K562 (cell line): ENCODE data around the gene NOL4L. TPM values are rescaled to one million over a fixed set of nuclear protein-coding genes. Genes with fewer than 3 reads are reported as not detected.
A peak's percentile ranks its signal among the peaks of the same experiment; 100 is the strongest.

Source experiments
- BRCA1 ChIP-seq, 2 experiments: fragments of 450-650 bp in 1 of 2; sonication (generic) in 1 of 2; formaldehyde crosslinking in 1 of 2; IDR thresholded peaks; 2 replicates each; pipeline versions ENCODE4 v1.5.0 to v1.6.1; 2017 to 2020; ENCODE audit warnings: mild to moderate bottlenecking in 1 of 2, missing genetic modification reagents in 1 of 2
- BRD4 ChIP-seq: fragments of 200-600 bp; sonication (generic); IDR thresholded peaks from 2 replicates; pipeline ENCODE4 v1.6.1; 2017; ENCODE audit warnings: inconsistent platforms
- BRF1 ChIP-seq: IDR thresholded peaks from 3 replicates; pipeline ENCODE4 v1.6.1; 2011; ENCODE audit warnings: borderline replicate concordance, mild to moderate bottlenecking; ENCODE audit not compliant: insufficient read length; ENCODE audit errors: extremely low read depth
- CBX5 ChIP-seq: IDR thresholded peaks from 2 replicates; pipeline ENCODE4 v1.6.1; 2014; ENCODE audit warnings: low read depth, borderline replicate concordance
- DIDO1 ChIP-seq: fragments of 450-650 bp; IDR thresholded peaks from 2 replicates; pipeline ENCODE4 v1.6.1; 2016; ENCODE audit warnings: low read depth, missing biosample characterization, missing genetic modification characterization
- ERF ChIP-seq: fragments of 450-650 bp; formaldehyde crosslinking; IDR thresholded peaks from 2 replicates; pipeline ENCODE4 v1.4.0; 2020; ENCODE audit warnings: mild to moderate bottlenecking, mixed read lengths
- MEF2A ChIP-seq: IDR thresholded peaks from 2 replicates; pipeline ENCODE4 v1.6.1; 2011; ENCODE audit warnings: low read depth, mild to moderate bottlenecking, low read length, moderate library complexity; ENCODE audit not compliant: control insufficient read depth
- NFIC ChIP-seq: fragments of 450-650 bp; IDR thresholded peaks from 2 replicates; pipeline ENCODE4 v1.6.1; 2017; ENCODE audit warnings: mild to moderate bottlenecking, inconsistent platforms
- PRMT5 ChIP-seq: sonication (generic); formaldehyde crosslinking; IDR thresholded peaks from 2 replicates; pipeline ENCODE4 v1.5.0; 2020; ENCODE audit warnings: missing genetic modification reagents
- RB1 ChIP-seq: fragments of 450-650 bp; IDR thresholded peaks from 2 replicates; pipeline ENCODE4 v1.6.1; 2017; ENCODE audit warnings: low read depth, mild to moderate bottlenecking
- SREBF1 ChIP-seq: fragments of 150-350 bp; IDR thresholded peaks from 2 replicates; pipeline ENCODE4 v1.6.1; 2014; ENCODE audit warnings: antibody characterized with exemption, low read depth, low read length, borderline replicate concordance
- TAL1 ChIP-seq: fragments of 450-650 bp; IDR thresholded peaks from 2 replicates; pipeline ENCODE4 v1.6.1; 2016; ENCODE audit warnings: mild to moderate bottlenecking
- ZEB2 ChIP-seq: fragments of 450-650 bp; IDR thresholded peaks from 2 replicates; pipeline ENCODE4 v1.6.1; 2016
- ZNF134 ChIP-seq: fragments of 250-450 bp; sonication (Bioruptor Pico); conservative IDR thresholded peaks from 2 replicates; pipeline ENCODE4 v1.4.0; 2020
- ZNF584 ChIP-seq: fragments of 200-800 bp; sonication (Bioruptor generic); IDR thresholded peaks from 2 replicates; pipeline ENCODE4 v1.6.1; 2016; ENCODE audit warnings: low read depth, mild to moderate bottlenecking, missing genetic modification characterization, missing compliant biosample characterization
- ZNF778 ChIP-seq: fragments of 450-650 bp; formaldehyde crosslinking; IDR thresholded peaks from 2 replicates; pipeline ENCODE4 v1.4.0; 2020; ENCODE audit warnings: mild to moderate bottlenecking, moderate library complexity
- polyA plus RNA-seq, 8 experiments: library from polyadenylated mRNA; depleted of rRNA in 4 of 8; stranded (reverse) in 5 of 8; unstranded in 3 of 8; fragments of >200 nt; fragmentation: Nextera tagmentation in 2 of 8; fragmentation: Illumina TruSeq in 1 of 8; extraction: Ambion mirVana in 2 of 8; extraction: Trizol in 1 of 8; gene quantifications; 2 replicates each; pipeline versions ENCODE4 v1.2.1 to v1.2.3, GENCODE V29; 2011 to 2014; ENCODE audit warnings: inconsistent platforms in 1 of 8, missing spikeins in 1 of 8
- total RNA-seq, 7 experiments: library from RNA; depleted of rRNA in 6 of 7; stranded (reverse); fragments of >200 nt in 6 of 7; fragmentation: Illumina TruSeq in 2 of 7; extraction: Trizol in 2 of 7; gene quantifications; 2 replicates each; pipeline versions ENCODE4 v1.2.1 to v1.2.3, GENCODE V29; 2011 to 2021; ENCODE audit warnings: low replicate concordance in 1 of 7
- TF ChIP-seq, protein P1 (sequence below): fragments of 200-800 bp; sonication (Bioruptor generic); IDR thresholded peaks from 2 replicates; pipeline ENCODE4 v1.6.1; 2016; ENCODE audit warnings: missing genetic modification characterization, missing compliant biosample characterization
- TF ChIP-seq, protein P2 (sequence below): sonication (generic); formaldehyde crosslinking; IDR thresholded peaks from 2 replicates; pipeline ENCODE4 v1.9.0; 2022; ENCODE audit warnings: mild to moderate bottlenecking, missing genetic modification reagents
- TF ChIP-seq, protein P3 (sequence below), 2 experiments: fragments of 150-350 bp in 1 of 2; IDR thresholded peaks; 2 replicates each; pipeline ENCODE4 v1.6.1; 2012 to 2016; ENCODE audit warnings: low read depth in 2 of 2, low read length in 2 of 2, mild to moderate bottlenecking in 1 of 2, moderate library complexity in 1 of 2

NOL4L gene
- total and polyA plus RNA-seq, 9 of the 15 experiments (the other 6 are each of a cell fraction or from before 2014, with no cell fraction given), result 5.1 to 36.2 (median 13.6) TPM

DNA sequence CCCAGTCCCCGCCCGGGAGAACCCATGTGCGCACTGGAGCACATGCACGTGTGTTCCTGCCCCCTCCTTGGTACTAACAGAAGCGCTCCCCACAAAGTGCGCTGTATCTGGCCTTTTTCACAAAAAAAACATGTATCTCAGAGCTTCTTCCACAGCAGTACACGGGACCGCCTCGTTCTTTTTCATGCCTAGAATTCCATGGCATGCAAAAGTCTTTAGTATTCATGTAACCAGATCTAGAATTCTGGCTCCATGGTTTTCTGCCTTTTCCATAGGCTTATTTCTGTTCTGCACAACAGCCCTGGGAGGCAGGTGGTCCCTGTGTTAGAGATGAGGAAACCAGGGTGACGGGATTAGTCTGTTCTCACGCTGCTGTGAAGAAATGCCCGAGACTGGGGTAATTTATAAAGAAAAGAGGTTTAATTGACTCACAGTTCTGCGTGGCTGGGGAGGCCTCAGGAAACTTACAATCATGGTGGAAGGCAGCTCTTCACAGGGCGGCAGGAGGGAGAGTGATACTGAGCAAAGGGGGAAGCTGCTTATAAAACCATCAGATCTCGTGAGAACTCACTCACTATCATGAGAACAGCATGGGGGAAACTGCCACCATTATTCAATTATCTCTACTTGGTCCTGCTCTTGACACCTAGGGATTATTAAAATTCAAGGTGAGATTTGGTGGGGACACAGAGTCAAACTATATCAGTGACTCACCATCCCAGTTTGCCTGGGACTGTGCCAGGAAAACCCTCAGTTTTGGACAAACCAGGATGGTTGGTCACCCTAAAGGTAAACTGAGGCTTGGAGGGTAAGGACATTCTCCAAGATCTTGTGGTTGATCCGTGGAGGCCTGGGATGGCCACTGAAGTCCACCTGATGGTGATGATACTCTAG is 47.6 kb upstream of the NOL4L start (continued):
- TF ChIP-seq CBX5, result no peak
- TF ChIP-seq BRCA1 (IDR thresholded peaks at IDR 0.05), result no peak
- TF ChIP-seq BRCA1 (CRISPR knock-in tag; IDR thresholded peaks at IDR 0.05), result no peak
- TF ChIP-seq RB1, result no peak
- TF ChIP-seq NFIC, result no peak
- TF ChIP-seq, protein P1, sequence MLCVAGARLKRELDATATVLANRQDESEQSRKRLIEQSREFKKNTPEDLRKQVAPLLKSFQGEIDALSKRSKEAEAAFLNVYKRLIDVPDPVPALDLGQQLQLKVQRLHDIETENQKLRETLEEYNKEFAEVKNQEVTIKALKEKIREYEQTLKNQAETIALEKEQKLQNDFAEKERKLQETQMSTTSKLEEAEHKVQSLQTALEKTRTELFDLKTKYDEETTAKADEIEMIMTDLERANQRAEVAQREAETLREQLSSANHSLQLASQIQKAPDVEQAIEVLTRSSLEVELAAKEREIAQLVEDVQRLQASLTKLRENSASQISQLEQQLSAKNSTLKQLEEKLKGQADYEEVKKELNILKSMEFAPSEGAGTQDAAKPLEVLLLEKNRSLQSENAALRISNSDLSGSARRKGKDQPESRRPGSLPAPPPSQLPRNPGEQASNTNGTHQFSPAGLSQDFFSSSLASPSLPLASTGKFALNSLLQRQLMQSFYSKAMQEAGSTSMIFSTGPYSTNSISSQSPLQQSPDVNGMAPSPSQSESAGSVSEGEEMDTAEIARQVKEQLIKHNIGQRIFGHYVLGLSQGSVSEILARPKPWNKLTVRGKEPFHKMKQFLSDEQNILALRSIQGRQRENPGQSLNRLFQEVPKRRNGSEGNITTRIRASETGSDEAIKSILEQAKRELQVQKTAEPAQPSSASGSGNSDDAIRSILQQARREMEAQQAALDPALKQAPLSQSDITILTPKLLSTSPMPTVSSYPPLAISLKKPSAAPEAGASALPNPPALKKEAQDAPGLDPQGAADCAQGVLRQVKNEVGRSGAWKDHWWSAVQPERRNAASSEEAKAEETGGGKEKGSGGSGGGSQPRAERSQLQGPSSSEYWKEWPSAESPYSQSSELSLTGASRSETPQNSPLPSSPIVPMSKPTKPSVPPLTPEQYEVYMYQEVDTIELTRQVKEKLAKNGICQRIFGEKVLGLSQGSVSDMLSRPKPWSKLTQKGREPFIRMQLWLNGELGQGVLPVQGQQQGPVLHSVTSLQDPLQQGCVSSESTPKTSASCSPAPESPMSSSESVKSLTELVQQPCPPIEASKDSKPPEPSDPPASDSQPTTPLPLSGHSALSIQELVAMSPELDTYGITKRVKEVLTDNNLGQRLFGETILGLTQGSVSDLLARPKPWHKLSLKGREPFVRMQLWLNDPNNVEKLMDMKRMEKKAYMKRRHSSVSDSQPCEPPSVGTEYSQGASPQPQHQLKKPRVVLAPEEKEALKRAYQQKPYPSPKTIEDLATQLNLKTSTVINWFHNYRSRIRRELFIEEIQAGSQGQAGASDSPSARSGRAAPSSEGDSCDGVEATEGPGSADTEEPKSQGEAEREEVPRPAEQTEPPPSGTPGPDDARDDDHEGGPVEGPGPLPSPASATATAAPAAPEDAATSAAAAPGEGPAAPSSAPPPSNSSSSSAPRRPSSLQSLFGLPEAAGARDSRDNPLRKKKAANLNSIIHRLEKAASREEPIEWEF (CRISPR knock-in tag), result peak; percentile 77; the same call in 1 of the 2 replicates
- TF ChIP-seq TAL1, result no peak
- TF ChIP-seq PRMT5, result no peak
- no peak for TF ChIP-seq ZNF134 (CRISPR knock-in tag)
- TF ChIP-seq, protein P2, sequence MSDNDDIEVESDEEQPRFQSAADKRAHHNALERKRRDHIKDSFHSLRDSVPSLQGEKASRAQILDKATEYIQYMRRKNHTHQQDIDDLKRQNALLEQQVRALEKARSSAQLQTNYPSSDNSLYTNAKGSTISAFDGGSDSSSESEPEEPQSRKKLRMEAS, result peak; percentile 76; the same call in 1 of the 2 replicates
- no peak for TF ChIP-seq SREBF1
- TF ChIP-seq, protein P3, sequence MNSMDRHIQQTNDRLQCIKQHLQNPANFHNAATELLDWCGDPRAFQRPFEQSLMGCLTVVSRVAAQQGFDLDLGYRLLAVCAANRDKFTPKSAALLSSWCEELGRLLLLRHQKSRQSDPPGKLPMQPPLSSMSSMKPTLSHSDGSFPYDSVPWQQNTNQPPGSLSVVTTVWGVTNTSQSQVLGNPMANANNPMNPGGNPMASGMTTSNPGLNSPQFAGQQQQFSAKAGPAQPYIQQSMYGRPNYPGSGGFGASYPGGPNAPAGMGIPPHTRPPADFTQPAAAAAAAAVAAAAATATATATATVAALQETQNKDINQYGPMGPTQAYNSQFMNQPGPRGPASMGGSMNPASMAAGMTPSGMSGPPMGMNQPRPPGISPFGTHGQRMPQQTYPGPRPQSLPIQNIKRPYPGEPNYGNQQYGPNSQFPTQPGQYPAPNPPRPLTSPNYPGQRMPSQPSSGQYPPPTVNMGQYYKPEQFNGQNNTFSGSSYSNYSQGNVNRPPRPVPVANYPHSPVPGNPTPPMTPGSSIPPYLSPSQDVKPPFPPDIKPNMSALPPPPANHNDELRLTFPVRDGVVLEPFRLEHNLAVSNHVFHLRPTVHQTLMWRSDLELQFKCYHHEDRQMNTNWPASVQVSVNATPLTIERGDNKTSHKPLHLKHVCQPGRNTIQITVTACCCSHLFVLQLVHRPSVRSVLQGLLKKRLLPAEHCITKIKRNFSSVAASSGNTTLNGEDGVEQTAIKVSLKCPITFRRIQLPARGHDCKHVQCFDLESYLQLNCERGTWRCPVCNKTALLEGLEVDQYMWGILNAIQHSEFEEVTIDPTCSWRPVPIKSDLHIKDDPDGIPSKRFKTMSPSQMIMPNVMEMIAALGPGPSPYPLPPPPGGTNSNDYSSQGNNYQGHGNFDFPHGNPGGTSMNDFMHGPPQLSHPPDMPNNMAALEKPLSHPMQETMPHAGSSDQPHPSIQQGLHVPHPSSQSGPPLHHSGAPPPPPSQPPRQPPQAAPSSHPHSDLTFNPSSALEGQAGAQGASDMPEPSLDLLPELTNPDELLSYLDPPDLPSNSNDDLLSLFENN (IDR thresholded peaks at IDR 0.05; ENCODE audit: low read depth in 2 of 2, low read length in 2 of 2), result 0 out of 4 replicates have a peak, but pooled peaks of 1 of the 2 experiments have one; percentile 33
- TF ChIP-seq ZNF584 (CRISPR knock-in tag), result no peak
- TF ChIP-seq BRF1, result no peak
- TF ChIP-seq DIDO1 (tag), result no peak
- TF ChIP-seq ZNF778 (CRISPR knock-in tag), result no peak
- no peak for TF ChIP-seq MEF2A
- TF ChIP-seq ZEB2, result 0 out of 2 replicates have a peak, but pooled peaks have one; percentile 10
- no peak for TF ChIP-seq BRD4
- TF ChIP-seq ERF (CRISPR knock-in tag), result peak; percentile 71; the same call in 1 of the 2 replicates
